HCT116 (cell line): Measurements from ENCODE around the gene ACCSL. TPM values are rescaled to one million over a fixed set of nuclear protein-coding genes. Genes with fewer than 3 reads are reported as not detected.

ENCODE experiments used
- ATAC-seq: fragments of 200-7000 bp; cut with Tn5 transposase; 2 replicates; pipeline ENCODE4 v1.9.1; 2020; ENCODE audit warnings: mild to moderate bottlenecking, moderate library complexity
- BruUV-seq: library from RNA; stranded (reverse); fragments of 400-500 nt; replicated peaks from 2 replicates; lab custom pipeline; 2021; lab: Mats Ljungman, UMichigan
- CTCF ChIA-PET: fragments of 300-600 bp; sonication (Branson Sonifier 250); formaldehyde crosslinking; loops from one replicate; lab custom pipeline; 2021; ENCODE audit warnings: antibody characterized with exemption; lab: Charles Lee
- POLR2A ChIA-PET: fragments of 300-600, 350-600 bp; sonication (Branson Sonifier 250); formaldehyde crosslinking; loops from one replicate; lab custom pipeline; 2021; ENCODE audit warnings: antibody characterized with exemption; lab: Charles Lee
- RAD21 ChIA-PET, 2 experiments: fragments of 300-600 bp; sonication (Branson Sonifier 250); formaldehyde crosslinking; loops; one replicate each; lab custom pipeline; 2023; ENCODE audit warnings: low total read pairs in 2 of 2; ENCODE audit not compliant: uncharacterized antibody in 2 of 2, unreplicated experiment in 2 of 2, low non-redundant PET in 1 of 2; lab: Charles Lee
- DNase-seq: peaks from one replicate; pipeline ENCODE4 v3.0.0-alpha.2; 2010; ENCODE audit warnings: low read depth, low spot score
- H2AFZ ChIP-seq: fragments of 200-600 bp; shearing (Covaris generic), sonication (generic); 2 replicates; pipeline ENCODE4 v1.6.1; 2017; ENCODE audit warnings: low read depth, mixed run types, mixed read lengths, antibody characterized with exemption, low read length; ENCODE audit not compliant: poor library complexity, severe bottlenecking
- H3K27ac ChIP-seq: 2 replicates; pipeline ENCODE4 v1.5.1; 2012; ENCODE audit warnings: low read depth, low read length
- H3K27me3 ChIP-seq: fragments of 200-600 bp; sonication (generic); 2 replicates; pipeline ENCODE4 v1.6.1; 2016; ENCODE audit warnings: mixed run types, low read length, mixed read lengths; ENCODE audit not compliant: insufficient read depth
- H3K36me3 ChIP-seq, 2 experiments: fragments of 200-500 bp in 1 of 2; fragments of 200-600 bp in 1 of 2; sonication (Bioruptor generic) in 1 of 2; sonication (generic) in 1 of 2; 2 replicates each; pipeline versions ENCODE4 v1.5.1 to v1.6.1; 2014 to 2016; ENCODE audit warnings: low read length in 2 of 2, inconsistent platforms in 1 of 2, mixed read lengths in 1 of 2, mixed run types in 1 of 2; ENCODE audit not compliant: insufficient read depth in 2 of 2, control insufficient read depth in 1 of 2
- H3K4me1 ChIP-seq, 2 experiments: fragments of 200-600 bp in 1 of 2; sonication (generic) in 1 of 2; 2 replicates each; pipeline versions ENCODE4 v1.5.1 to v1.6.1; 2012 to 2017; ENCODE audit warnings: low read length in 2 of 2, inconsistent platforms in 1 of 2, mild to moderate bottlenecking in 1 of 2, mixed read lengths in 1 of 2, mixed run types in 1 of 2, moderate library complexity in 1 of 2; ENCODE audit not compliant: insufficient read depth in 2 of 2, control insufficient read depth in 1 of 2
- H3K4me2 ChIP-seq: fragments of 200-600 bp; sonication (generic); 2 replicates; pipeline ENCODE4 v1.6.1; 2017; ENCODE audit warnings: mixed run types, low read length, mixed read lengths
- H3K4me3 ChIP-seq, 2 experiments: fragments of 200-600 bp in 1 of 2; sonication (generic) in 1 of 2; replicated peaks in 1 of 2; 2 replicates each; pipeline ENCODE4 v1.5.1; 2011 to 2016; ENCODE audit warnings: low read length in 2 of 2, control low read depth in 1 of 2, low read depth in 1 of 2, mild to moderate bottlenecking in 1 of 2, mixed read lengths in 1 of 2, mixed run types in 1 of 2
- H3K79me2 ChIP-seq: fragments of 200-600 bp; sonication (generic); 2 replicates; pipeline ENCODE4 v1.6.1; 2017; ENCODE audit warnings: mild to moderate bottlenecking, mixed run types, low read length, moderate library complexity, mixed read lengths; ENCODE audit not compliant: insufficient read depth
- H3K9ac ChIP-seq: fragments of 200-600 bp; sonication (generic); 2 replicates; pipeline ENCODE4 v1.6.1; 2016; ENCODE audit warnings: low read length, mixed read lengths
- H3K9me2 ChIP-seq: fragments of 200-600 bp; sonication (generic), shearing (Covaris generic); 2 replicates; pipeline ENCODE4 v1.6.1; 2017; ENCODE audit warnings: mixed run types, mild to moderate bottlenecking, moderate library complexity; ENCODE audit not compliant: insufficient read depth
- H3K9me3 ChIP-seq, 2 experiments: fragments of 200-500 bp in 1 of 2; fragments of 200-600 bp in 1 of 2; sonication (Bioruptor generic) in 1 of 2; sonication (generic) in 1 of 2; 2 replicates each; pipeline ENCODE4 v1.6.1; 2014 to 2017; ENCODE audit warnings: low read length in 2 of 2, mixed read lengths in 2 of 2, inconsistent platforms in 1 of 2, low read depth in 1 of 2, mild to moderate bottlenecking in 1 of 2, mixed run types in 1 of 2, moderate library complexity in 1 of 2; ENCODE audit not compliant: control insufficient read depth in 1 of 2, insufficient read depth in 1 of 2
- H4K20me1 ChIP-seq: fragments of 200-600 bp; sonication (generic), shearing (Covaris generic); 2 replicates; pipeline ENCODE4 v1.6.1; 2017; ENCODE audit warnings: mixed run types, mild to moderate bottlenecking, moderate library complexity; ENCODE audit not compliant: insufficient read depth
- CBX3 ChIP-seq: IDR thresholded peaks from 2 replicates; pipeline ENCODE4 v1.6.1; 2012; ENCODE audit warnings: low read depth
- CEBPB ChIP-seq: IDR thresholded peaks from 2 replicates; pipeline ENCODE4 v1.6.1; 2012; ENCODE audit warnings: low read depth
- EGR1 ChIP-seq: IDR thresholded peaks from 2 replicates; pipeline ENCODE4 v1.6.1; 2012; ENCODE audit warnings: low read depth
- ELF1 ChIP-seq: IDR thresholded peaks from 2 replicates; pipeline ENCODE4 v1.6.1; 2012; ENCODE audit warnings: low read depth, borderline replicate concordance
- EZH2 ChIP-seq: fragments of 200-600 bp; sonication (generic); IDR thresholded peaks from 2 replicates; pipeline ENCODE4 v1.6.1; 2017; ENCODE audit warnings: antibody characterized with exemption, mixed run types
- EZH2phosphoT487 ChIP-seq: fragments of 200-600 bp; IDR thresholded peaks from 2 replicates; pipeline ENCODE4 v1.6.1; 2018; ENCODE audit warnings: antibody characterized with exemption, borderline replicate concordance
- POLR2A ChIP-seq: IDR thresholded peaks from 2 replicates; pipeline ENCODE4 v1.7.0; 2011; ENCODE audit warnings: borderline replicate concordance; ENCODE audit not compliant: insufficient read depth, insufficient read length; ENCODE audit errors: extremely low read depth
- SRF ChIP-seq: IDR thresholded peaks from 2 replicates; pipeline ENCODE4 v1.6.1; 2012; ENCODE audit warnings: low read depth
- YY1 ChIP-seq: IDR thresholded peaks from 2 replicates; pipeline ENCODE4 v1.6.1; 2011; ENCODE audit warnings: low read length, low read depth, moderate library complexity, mild to moderate bottlenecking; ENCODE audit not compliant: insufficient replicate concordance; ENCODE audit errors: extremely low read depth
- ZFX ChIP-seq: fragments of 450-650 bp; IDR thresholded peaks from 2 replicates; pipeline ENCODE4 v1.6.1; 2017
- intact Hi-C: fragments of 100-400 bp; cut with micrococcal nuclease; formaldehyde crosslinking; loops from 2 replicates; pipeline ENCODE4 v1.10.0; 2022
- total RNA-seq: library from RNA; stranded (reverse); gene quantifications from one replicate; pipeline ENCODE4 v1.2.1, GENCODE V29; 2021; ENCODE audit not compliant: unreplicated experiment
- TF ChIP-seq, protein P1 (sequence below): IDR thresholded peaks from 2 replicates; pipeline ENCODE4 v1.6.1; 2012; ENCODE audit warnings: low read depth
- TF ChIP-seq, protein P2 (sequence below): IDR thresholded peaks from 2 replicates; pipeline ENCODE4 v1.6.1; 2012
- TF ChIP-seq, protein P3 (sequence below): IDR thresholded peaks from 2 replicates; pipeline ENCODE4 v1.6.1; 2012
- TF ChIP-seq, protein P4 (sequence below), 3 experiments: fragments of 200-600 bp in 1 of 3; sonication (generic) in 1 of 3; IDR thresholded peaks in 2 of 3; conservative IDR thresholded peaks in 1 of 3; 2 replicates each; pipeline ENCODE4 v1.5.1; 2012 to 2017; ENCODE audit warnings: low read depth in 2 of 3, low read length in 2 of 3, antibody characterized with exemption in 1 of 3, borderline replicate concordance in 1 of 3, control low read depth in 1 of 3, mild to moderate bottlenecking in 1 of 3, mixed read lengths in 1 of 3, mixed run types in 1 of 3, moderate library complexity in 1 of 3; ENCODE audit not compliant: insufficient read depth in 1 of 3

ACCSL gene
- total RNA-seq, 1 experiment from 2014 or later = not detected

- no peak for TF ChIP-seq YY1
- H3K36me3 ChIP-seq = no peaks in the 10 kb centered on the region
- H3K9ac ChIP-seq = no peak overlapping the region
- BruUV-seq = no TSS peak
- intact Hi-C loops = no loop called here
- no peak overlapping the region for H3K27ac ChIP-seq
- ATAC-seq = no peak
- H2AFZ ChIP-seq = no peak overlapping the region
- ChIA-PET POLR2A (no interaction called here), RAD21 (no interaction called here), CTCF (no interaction called here)
- peaks cover 0 to 5% of the 10 kb centered on the region in 2 experiments; a peak in 2 of 4 replicates for H3K4me1 ChIP-seq
- H4K20me1 ChIP-seq = no peaks in the 10 kb centered on the region
- H3K4me2 ChIP-seq = no peak overlapping the region
- no peaks in the 10 kb centered on the region for H3K79me2 ChIP-seq
- H3K27me3 ChIP-seq = no peaks in the 10 kb centered on the region
- DNase-seq = no peak
- H3K9me2 ChIP-seq = no peaks in the 10 kb centered on the region
- no peak overlapping the region for H3K4me3 ChIP-seq
- no peaks in the 10 kb centered on the region for H3K9me3 ChIP-seq
These were observed 3.4 kb downstream of the ACCSL start for GRCh38 chr11:44051171-44051570.

DNA sequence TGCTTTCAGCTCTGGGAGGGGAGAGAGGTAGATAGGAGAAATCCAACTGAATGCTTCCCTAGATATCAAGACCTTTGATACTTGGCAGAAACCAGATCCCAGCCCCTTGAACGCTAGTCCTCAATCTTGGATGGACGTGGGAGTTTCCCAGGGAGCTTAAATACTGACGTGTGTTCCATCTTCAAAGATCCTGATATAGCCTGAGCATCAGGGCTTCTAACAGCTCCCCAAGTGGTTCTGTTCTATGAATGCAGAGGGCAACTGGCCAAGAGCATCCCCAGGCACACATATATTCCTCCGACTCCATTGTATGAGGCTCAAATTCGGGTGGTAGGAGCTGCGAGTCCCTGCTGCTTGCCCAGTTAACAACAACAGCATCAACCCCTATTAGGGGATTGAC, 9.6 kb downstream of the ACCSL start:
- CTCF ChIA-PET = interaction anchor here (1.5 kb wide), 1 partner anchor 38 kb away, joined by 4 read pairs; the partner anchor contains the start of gene EXT2
- no peak overlapping the region for H2AFZ ChIP-seq
- H3K27me3 ChIP-seq = no peaks in the 10 kb centered on the region
- no peak for DNase-seq
- ATAC-seq = no peak
- RAD21 ChIA-PET = no interaction called here
- H3K9me3 ChIP-seq = no peaks in the 10 kb centered on the region
- H3K4me3 ChIP-seq = no peak overlapping the region
- H3K79me2 ChIP-seq = no peaks in the 10 kb centered on the region
- POLR2A ChIA-PET = no interaction called here
- H3K4me2 ChIP-seq = no peak overlapping the region
- no peak overlapping the region for H3K27ac ChIP-seq
- no TSS peak for BruUV-seq
- H4K20me1 ChIP-seq = no peaks in the 10 kb centered on the region
- intact Hi-C loops = no loop called here
- TF ChIP-seq, protein P1, sequence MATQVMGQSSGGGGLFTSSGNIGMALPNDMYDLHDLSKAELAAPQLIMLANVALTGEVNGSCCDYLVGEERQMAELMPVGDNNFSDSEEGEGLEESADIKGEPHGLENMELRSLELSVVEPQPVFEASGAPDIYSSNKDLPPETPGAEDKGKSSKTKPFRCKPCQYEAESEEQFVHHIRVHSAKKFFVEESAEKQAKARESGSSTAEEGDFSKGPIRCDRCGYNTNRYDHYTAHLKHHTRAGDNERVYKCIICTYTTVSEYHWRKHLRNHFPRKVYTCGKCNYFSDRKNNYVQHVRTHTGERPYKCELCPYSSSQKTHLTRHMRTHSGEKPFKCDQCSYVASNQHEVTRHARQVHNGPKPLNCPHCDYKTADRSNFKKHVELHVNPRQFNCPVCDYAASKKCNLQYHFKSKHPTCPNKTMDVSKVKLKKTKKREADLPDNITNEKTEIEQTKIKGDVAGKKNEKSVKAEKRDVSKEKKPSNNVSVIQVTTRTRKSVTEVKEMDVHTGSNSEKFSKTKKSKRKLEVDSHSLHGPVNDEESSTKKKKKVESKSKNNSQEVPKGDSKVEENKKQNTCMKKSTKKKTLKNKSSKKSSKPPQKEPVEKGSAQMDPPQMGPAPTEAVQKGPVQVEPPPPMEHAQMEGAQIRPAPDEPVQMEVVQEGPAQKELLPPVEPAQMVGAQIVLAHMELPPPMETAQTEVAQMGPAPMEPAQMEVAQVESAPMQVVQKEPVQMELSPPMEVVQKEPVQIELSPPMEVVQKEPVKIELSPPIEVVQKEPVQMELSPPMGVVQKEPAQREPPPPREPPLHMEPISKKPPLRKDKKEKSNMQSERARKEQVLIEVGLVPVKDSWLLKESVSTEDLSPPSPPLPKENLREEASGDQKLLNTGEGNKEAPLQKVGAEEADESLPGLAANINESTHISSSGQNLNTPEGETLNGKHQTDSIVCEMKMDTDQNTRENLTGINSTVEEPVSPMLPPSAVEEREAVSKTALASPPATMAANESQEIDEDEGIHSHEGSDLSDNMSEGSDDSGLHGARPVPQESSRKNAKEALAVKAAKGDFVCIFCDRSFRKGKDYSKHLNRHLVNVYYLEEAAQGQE = no peak
- TF ChIP-seq CBX3 (no peak), ELF1 (no peak), SRF (no peak), POLR2A (no peak), CEBPB (no peak), EGR1 (no peak), EZH2 (no peak), EZH2phosphoT487 (no peak), ZFX (no peak)
- TF ChIP-seq, protein P2, sequence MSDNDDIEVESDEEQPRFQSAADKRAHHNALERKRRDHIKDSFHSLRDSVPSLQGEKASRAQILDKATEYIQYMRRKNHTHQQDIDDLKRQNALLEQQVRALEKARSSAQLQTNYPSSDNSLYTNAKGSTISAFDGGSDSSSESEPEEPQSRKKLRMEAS = no peak
- TF ChIP-seq, protein P3, sequence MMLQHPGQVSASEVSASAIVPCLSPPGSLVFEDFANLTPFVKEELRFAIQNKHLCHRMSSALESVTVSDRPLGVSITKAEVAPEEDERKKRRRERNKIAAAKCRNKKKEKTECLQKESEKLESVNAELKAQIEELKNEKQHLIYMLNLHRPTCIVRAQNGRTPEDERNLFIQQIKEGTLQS = no peak
- TF ChIP-seq, protein P4, sequence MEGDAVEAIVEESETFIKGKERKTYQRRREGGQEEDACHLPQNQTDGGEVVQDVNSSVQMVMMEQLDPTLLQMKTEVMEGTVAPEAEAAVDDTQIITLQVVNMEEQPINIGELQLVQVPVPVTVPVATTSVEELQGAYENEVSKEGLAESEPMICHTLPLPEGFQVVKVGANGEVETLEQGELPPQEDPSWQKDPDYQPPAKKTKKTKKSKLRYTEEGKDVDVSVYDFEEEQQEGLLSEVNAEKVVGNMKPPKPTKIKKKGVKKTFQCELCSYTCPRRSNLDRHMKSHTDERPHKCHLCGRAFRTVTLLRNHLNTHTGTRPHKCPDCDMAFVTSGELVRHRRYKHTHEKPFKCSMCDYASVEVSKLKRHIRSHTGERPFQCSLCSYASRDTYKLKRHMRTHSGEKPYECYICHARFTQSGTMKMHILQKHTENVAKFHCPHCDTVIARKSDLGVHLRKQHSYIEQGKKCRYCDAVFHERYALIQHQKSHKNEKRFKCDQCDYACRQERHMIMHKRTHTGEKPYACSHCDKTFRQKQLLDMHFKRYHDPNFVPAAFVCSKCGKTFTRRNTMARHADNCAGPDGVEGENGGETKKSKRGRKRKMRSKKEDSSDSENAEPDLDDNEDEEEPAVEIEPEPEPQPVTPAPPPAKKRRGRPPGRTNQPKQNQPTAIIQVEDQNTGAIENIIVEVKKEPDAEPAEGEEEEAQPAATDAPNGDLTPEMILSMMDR (IDR thresholded peaks at IDR 0.05 in 2 of 3, conservative IDR thresholded peaks at IDR 0.05 in 1 of 3; ENCODE audit: borderline replicate concordance in 1 of 3, insufficient read depth in 1 of 3, low read depth in 2 of 3, low read length in 2 of 3) = no peak
- H3K4me1 ChIP-seq = no peaks in the 10 kb centered on the region
- no peaks in the 10 kb centered on the region for H3K36me3 ChIP-seq
- H3K9me2 ChIP-seq = no peaks in the 10 kb centered on the region
- no peak overlapping the region for H3K9ac ChIP-seq
